Measurements from ENCODE around the gene ZNF525.

DNA sequence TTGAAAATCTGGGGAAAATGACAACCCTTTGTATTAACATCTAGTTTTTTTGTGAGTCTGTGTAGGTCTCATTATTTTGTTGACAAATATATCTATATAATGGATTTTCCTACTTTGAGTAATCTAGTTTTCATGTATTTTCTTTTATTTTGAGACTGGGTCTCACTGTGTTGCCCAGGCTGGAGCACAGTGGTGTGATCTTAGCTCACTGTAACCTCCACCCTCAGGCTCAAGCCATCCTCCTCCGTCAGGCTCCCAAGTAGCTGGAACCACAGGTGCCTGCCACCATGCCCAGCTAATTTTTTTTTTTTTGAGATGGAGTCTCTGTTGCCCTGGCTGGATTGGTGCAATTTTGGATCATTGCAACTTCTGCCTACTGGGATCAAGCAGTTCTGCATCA lies 9.2 kb downstream of the ZNF525 start:
- TF ChIP-seq EZH2 (IDR thresholded peaks at IDR 0.05; ENCODE audit: low read length, unreplicated experiment), result no peak
- TF ChIP-seq EZH2phosphoT487 (IDR thresholded peaks at IDR 0.05; ENCODE audit: borderline replicate concordance, low read length), result no peak
- TF ChIP-seq, protein P1, sequence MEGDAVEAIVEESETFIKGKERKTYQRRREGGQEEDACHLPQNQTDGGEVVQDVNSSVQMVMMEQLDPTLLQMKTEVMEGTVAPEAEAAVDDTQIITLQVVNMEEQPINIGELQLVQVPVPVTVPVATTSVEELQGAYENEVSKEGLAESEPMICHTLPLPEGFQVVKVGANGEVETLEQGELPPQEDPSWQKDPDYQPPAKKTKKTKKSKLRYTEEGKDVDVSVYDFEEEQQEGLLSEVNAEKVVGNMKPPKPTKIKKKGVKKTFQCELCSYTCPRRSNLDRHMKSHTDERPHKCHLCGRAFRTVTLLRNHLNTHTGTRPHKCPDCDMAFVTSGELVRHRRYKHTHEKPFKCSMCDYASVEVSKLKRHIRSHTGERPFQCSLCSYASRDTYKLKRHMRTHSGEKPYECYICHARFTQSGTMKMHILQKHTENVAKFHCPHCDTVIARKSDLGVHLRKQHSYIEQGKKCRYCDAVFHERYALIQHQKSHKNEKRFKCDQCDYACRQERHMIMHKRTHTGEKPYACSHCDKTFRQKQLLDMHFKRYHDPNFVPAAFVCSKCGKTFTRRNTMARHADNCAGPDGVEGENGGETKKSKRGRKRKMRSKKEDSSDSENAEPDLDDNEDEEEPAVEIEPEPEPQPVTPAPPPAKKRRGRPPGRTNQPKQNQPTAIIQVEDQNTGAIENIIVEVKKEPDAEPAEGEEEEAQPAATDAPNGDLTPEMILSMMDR (conservative IDR thresholded peaks at IDR 0.05; ENCODE audit: low read depth, low read length), result no peak

All from PC-3 (cell line).